ENCODE measurements around the gene RXFP1. TPM values are rescaled to one million over a fixed set of nuclear protein-coding genes. Genes with fewer than 3 reads are reported as not detected.

RXFP1 gene
- total and polyA plus RNA-seq, 2 donors from 2014 or later, result 1.4 to 1.7 TPM

DNA sequence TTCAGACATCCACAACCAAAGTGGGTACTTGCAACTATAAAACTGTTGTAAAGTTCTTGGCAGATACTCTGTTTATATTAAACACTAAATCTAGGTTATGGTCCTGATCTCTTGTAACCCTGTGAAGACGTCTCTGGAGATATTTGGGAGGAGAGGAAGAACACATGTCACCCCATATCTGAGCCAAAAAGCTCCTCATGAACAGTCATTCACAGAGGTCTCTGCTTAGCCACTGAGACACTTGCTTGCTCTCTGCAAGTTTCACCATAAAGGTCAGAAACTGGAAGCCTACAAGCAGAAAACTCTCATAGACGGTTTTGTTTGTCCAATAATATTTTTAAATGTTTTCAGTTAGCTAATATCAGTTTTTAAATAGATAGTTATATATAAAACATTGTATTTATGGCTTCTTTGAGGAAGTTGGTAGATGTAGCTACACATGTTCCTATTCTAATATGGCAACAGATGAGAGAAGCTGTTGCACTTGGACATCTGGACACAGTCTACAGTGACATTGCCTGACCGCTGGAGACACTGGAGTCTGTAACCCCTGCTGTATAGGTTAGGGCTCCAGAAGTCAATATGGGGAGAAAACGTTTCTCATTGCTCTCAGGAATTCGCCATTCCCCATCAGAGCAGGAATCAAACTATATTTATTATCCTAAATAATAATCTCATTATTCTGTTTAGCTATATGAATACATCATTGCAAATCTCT is 76.4 kb downstream of the RXFP1 start:
- H3K27ac ChIP-seq (ENCODE audit: low read depth in 2 of 2, low read length in 2 of 2), result no peak overlapping the region
- H3K36me3 ChIP-seq (ENCODE audit: control insufficient read depth in 2 of 3, insufficient read depth in 3 of 3, low read length in 3 of 3), result no peaks in the 10 kb centered on the region
- intact Hi-C loops (cut with DNase I), result no loop called here
- no peak overlapping the region for H3K9ac ChIP-seq (ENCODE audit: low read length in 3 of 3)
- no peak overlapping the region for H3K4me3 ChIP-seq (ENCODE audit: low read length in 3 of 3)
- no peaks in the 10 kb centered on the region for H3K27me3 ChIP-seq (ENCODE audit: control insufficient read depth, insufficient read depth, low read length)
- DNase-seq, result peak in 2 of 5 donors; percentile 29 to 55
- TF ChIP-seq, protein P1, sequence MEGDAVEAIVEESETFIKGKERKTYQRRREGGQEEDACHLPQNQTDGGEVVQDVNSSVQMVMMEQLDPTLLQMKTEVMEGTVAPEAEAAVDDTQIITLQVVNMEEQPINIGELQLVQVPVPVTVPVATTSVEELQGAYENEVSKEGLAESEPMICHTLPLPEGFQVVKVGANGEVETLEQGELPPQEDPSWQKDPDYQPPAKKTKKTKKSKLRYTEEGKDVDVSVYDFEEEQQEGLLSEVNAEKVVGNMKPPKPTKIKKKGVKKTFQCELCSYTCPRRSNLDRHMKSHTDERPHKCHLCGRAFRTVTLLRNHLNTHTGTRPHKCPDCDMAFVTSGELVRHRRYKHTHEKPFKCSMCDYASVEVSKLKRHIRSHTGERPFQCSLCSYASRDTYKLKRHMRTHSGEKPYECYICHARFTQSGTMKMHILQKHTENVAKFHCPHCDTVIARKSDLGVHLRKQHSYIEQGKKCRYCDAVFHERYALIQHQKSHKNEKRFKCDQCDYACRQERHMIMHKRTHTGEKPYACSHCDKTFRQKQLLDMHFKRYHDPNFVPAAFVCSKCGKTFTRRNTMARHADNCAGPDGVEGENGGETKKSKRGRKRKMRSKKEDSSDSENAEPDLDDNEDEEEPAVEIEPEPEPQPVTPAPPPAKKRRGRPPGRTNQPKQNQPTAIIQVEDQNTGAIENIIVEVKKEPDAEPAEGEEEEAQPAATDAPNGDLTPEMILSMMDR (IDR thresholded peaks at IDR 0.05; ENCODE audit: borderline replicate concordance, extremely low read depth, insufficient read depth), result no peak
- no peaks in the 10 kb centered on the region for H3K9me3 ChIP-seq (ENCODE audit: control insufficient read depth in 2 of 3, insufficient read depth in 1 of 3, low read length in 3 of 3)
- no peak for FAIRE-seq
- no peaks in the 10 kb centered on the region for H3K4me1 ChIP-seq (ENCODE audit: control insufficient read depth in 2 of 3, insufficient read depth in 2 of 3, low read depth in 1 of 3, low read length in 3 of 3)

DNA sequence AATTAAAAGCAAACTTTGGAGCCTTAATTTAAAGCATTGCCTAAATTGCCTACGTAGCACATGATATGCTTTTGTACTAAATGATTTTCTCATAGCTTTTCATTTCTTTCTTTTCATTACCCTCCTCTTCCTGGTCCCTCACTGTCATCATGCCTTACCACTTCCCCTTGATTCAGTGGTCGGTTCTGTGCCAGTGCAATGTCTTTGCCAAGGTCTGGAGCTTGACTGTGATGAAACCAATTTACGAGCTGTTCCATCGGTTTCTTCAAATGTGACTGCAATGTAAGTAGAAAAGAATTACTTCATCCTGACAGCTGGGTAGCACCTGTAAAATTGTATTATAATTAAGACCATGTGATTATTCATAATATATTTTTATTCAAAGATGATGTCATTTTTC is 77.5 kb downstream of the RXFP1 start:
- Histone ChIP-seq H3K27ac (ENCODE audit: low read depth in 2 of 2, low read length in 2 of 2) (no peak overlapping the region), H3K9ac (ENCODE audit: low read length in 3 of 3) (no peak overlapping the region), H3K36me3 (ENCODE audit: control insufficient read depth in 2 of 3, insufficient read depth in 3 of 3, low read length in 3 of 3) (no peaks in the 10 kb centered on the region), H3K9me3 (ENCODE audit: control insufficient read depth in 2 of 3, insufficient read depth in 1 of 3, low read length in 3 of 3) (no peaks in the 10 kb centered on the region), H3K4me3 (ENCODE audit: low read length in 3 of 3) (no peak overlapping the region), H3K27me3 (ENCODE audit: control insufficient read depth, insufficient read depth, low read length) (no peaks in the 10 kb centered on the region), H3K4me1 (ENCODE audit: control insufficient read depth in 2 of 3, insufficient read depth in 2 of 3, low read depth in 1 of 3, low read length in 3 of 3) (no peaks in the 10 kb centered on the region)
- intact Hi-C loops (cut with DNase I), result no loop called here
- TF ChIP-seq, protein P1 (IDR thresholded peaks at IDR 0.05; ENCODE audit: borderline replicate concordance, extremely low read depth, insufficient read depth), result no peak
- DNase-seq (no peak), FAIRE-seq (no peak)

DNA sequence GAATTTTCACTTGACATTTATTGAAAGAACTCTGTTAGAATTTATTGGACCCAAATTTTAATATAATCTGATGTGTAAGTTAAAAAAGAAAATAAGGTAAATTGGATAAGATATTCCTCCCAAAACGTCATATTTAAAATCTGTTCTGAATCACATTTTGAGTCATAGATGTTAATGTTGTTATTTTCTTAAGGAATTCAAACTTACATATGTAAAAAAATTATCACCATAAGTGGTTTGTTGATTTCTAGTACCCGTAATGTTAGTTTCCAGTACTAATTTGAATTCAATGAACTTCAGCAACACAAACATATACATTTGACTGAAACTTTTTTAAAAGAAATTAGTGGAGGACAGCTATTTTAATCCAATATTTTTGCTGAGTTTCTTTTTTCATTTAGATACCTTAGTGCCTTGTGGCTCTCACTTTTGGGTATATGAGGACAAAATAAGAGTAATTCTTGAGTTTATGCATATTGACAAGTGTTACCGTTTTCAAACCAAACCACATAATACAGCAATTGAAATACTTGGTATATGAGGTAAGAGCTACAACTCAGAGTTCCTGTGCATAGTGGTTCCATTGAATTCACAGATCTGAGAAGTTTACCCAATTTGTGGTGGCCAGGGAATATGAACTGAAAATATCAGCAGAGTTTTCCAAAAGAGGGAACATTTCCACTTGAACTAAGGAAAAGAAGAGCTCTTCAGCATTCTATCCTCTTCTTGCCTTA is 78.2 kb downstream of the RXFP1 start:
- Histone ChIP-seq H3K27ac (ENCODE audit: low read depth in 2 of 2, low read length in 2 of 2) (no peak overlapping the region), H3K27me3 (ENCODE audit: control insufficient read depth, insufficient read depth, low read length) (no peaks in the 10 kb centered on the region), H3K4me1 (ENCODE audit: control insufficient read depth in 2 of 3, insufficient read depth in 2 of 3, low read depth in 1 of 3, low read length in 3 of 3) (no peaks in the 10 kb centered on the region), H3K9ac (ENCODE audit: low read length in 3 of 3) (no peak overlapping the region), H3K4me3 (ENCODE audit: low read length in 3 of 3) (no peak overlapping the region), H3K36me3 (ENCODE audit: control insufficient read depth in 2 of 3, insufficient read depth in 3 of 3, low read length in 3 of 3) (no peaks in the 10 kb centered on the region), H3K9me3 (ENCODE audit: control insufficient read depth in 2 of 3, insufficient read depth in 1 of 3, low read length in 3 of 3) (no peaks in the 10 kb centered on the region)
- DNase-seq (no peak), FAIRE-seq (peak; percentile 66)
- TF ChIP-seq, protein P1 (IDR thresholded peaks at IDR 0.05; ENCODE audit: borderline replicate concordance, extremely low read depth, insufficient read depth), result no peak
- intact Hi-C loops (cut with DNase I), result no loop called here

Data from kidney (tissue), 14 donors.